ENCODE measurements around the gene STK38L.

DNA sequence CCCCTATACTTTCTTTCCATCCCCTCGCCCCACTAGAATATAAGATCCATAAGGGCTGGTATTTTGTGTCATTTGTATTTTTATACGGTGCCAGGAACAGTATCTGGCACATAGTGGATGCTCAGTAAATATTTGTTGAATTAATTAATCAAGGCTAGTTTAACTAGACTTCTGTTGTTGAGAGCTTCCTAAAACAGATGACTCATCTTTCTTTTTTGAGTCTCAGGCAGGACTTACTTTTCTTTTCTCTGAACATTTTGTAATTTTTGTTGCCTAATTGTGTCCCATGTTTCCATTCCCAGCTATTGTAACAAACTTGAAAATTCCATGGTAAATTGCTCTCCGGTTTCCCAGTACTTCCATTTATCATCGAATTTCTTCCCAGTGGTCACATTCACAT, 16.7 kb downstream of the STK38L start:
- TF ChIP-seq CTCF (IDR thresholded peaks at IDR 0.05) = no peak
- TF ChIP-seq POLR2AphosphoS5 (IDR thresholded peaks at IDR 0.05; ENCODE audit: low read depth, low read length) = no peak
- no peak for TF ChIP-seq TAF1 (IDR thresholded peaks at IDR 0.05; ENCODE audit: borderline replicate concordance, low read depth, low read length)
- TF ChIP-seq, protein P1, sequence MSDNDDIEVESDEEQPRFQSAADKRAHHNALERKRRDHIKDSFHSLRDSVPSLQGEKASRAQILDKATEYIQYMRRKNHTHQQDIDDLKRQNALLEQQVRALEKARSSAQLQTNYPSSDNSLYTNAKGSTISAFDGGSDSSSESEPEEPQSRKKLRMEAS (IDR thresholded peaks at IDR 0.05; ENCODE audit: low read depth) = no peak
